CD4-positive, CD25-positive, alpha-beta regulatory T cell (primary cell): ENCODE measurements around the gene VLDLR. TPM values are rescaled to one million over a fixed set of nuclear protein-coding genes. Genes with fewer than 3 reads are reported as not detected.

Experiments used
- ATAC-seq, 2 donors: fragments of 150-1000 bp; cut with Tn5 transposase; one replicate each; pipeline ENCODE4 v1.10.0; 2021; ENCODE audit warnings: low read depth in 2 of 2, moderate number of reproducible peaks in 2 of 2, moderate library complexity in 1 of 2
- DNase-seq, 3 donors: peaks; one replicate each; pipeline versions ENCODE4 v3.0.0 to v3.0.0-alpha.2; 2012 to 2022; ENCODE audit warnings: mixed read lengths in 1 of 3
- H3K27ac ChIP-seq: one replicate; pipeline ENCODE4 v1.7.0; 2013; ENCODE audit warnings: mild to moderate bottlenecking, low read length; ENCODE audit not compliant: insufficient read depth, poor library complexity, severe bottlenecking
- H3K27me3 ChIP-seq: one replicate; pipeline ENCODE4 v1.7.0; 2013; ENCODE audit warnings: low read length; ENCODE audit not compliant: control insufficient read depth, insufficient read depth
- H3K36me3 ChIP-seq: one replicate; pipeline ENCODE4 v1.7.0; 2013; ENCODE audit warnings: mild to moderate bottlenecking, low read length, moderate library complexity; ENCODE audit not compliant: control insufficient read depth, insufficient read depth
- H3K4me1 ChIP-seq: 2 replicates; pipeline ENCODE4 v1.7.0; 2013; ENCODE audit warnings: mild to moderate bottlenecking, low read length; ENCODE audit not compliant: insufficient read depth, control insufficient read depth, poor library complexity, severe bottlenecking
- H3K4me3 ChIP-seq: one replicate; pipeline ENCODE4 v1.7.0; 2013; ENCODE audit warnings: low read depth, mild to moderate bottlenecking, low read length, moderate library complexity
- H3K9me3 ChIP-seq, 2 experiments: 1 replicate in 1 of 2; 2 replicates in 1 of 2; pipeline ENCODE4 v1.7.0; 2013; ENCODE audit warnings: low read length in 2 of 2, mild to moderate bottlenecking in 1 of 2, moderate library complexity in 1 of 2; ENCODE audit not compliant: control insufficient read depth in 2 of 2
- H3K27ac Mint-ChIP-seq, 3 donors: one replicate each; pipeline ENCODE4 v1.8.0; 2020 to 2022; ENCODE audit warnings: mild to moderate bottlenecking in 3 of 3, mixed read lengths in 3 of 3, moderate library complexity in 2 of 3
- H3K27me3 Mint-ChIP-seq: one replicate; pipeline ENCODE4 v1.8.0; 2022; ENCODE audit warnings: mild to moderate bottlenecking, mixed read lengths
- H3K36me3 Mint-ChIP-seq: one replicate; pipeline ENCODE4 v1.8.0; 2020; ENCODE audit warnings: mixed read lengths
- H3K4me1 Mint-ChIP-seq, 4 donors: one replicate each; pipeline ENCODE4 v1.8.0; 2020 to 2022; ENCODE audit warnings: mixed read lengths in 4 of 4, mild to moderate bottlenecking in 1 of 4
- H3K4me3 Mint-ChIP-seq, 4 donors: one replicate each; pipeline ENCODE4 v1.8.0; 2020 to 2022; ENCODE audit warnings: mild to moderate bottlenecking in 4 of 4, mixed read lengths in 4 of 4, moderate library complexity in 3 of 4
- H3K9me3 Mint-ChIP-seq, 7 donors: one replicate each; pipeline ENCODE4 v1.8.0; 2020 to 2022; ENCODE audit warnings: mixed read lengths in 7 of 7, mild to moderate bottlenecking in 3 of 7, moderate library complexity in 2 of 7
- polyA plus RNA-seq, 4 donors: library from polyadenylated mRNA; unstranded; fragments of 300-500 nt; fragmentation: Illumina TruSeq; gene quantifications; one replicate each; pipeline ENCODE4 v1.2.3, GENCODE V29; 2021
- total RNA-seq: library from RNA; stranded (reverse); gene quantifications from one replicate; pipeline ENCODE4 v1.2.3, GENCODE V29; 2022

The VLDLR gene
- total and polyA plus RNA-seq, 5 donors from 2014 or later = not detected

- ATAC-seq (no peak), DNase-seq (no peak)
- Mint-ChIP-seq H3K36me3 (no peaks in the 10 kb centered on the region), H3K4me1 (no peaks in the 10 kb centered on the region), H3K9me3 (peaks cover 0 to 1% (median 0%) of the 10 kb centered on the region in 7 donors), H3K4me3 (no peak overlapping the region), H3K27ac (no peak overlapping the region), H3K27me3 (peaks cover 34% of the 10 kb centered on the region)
- Histone ChIP-seq H3K4me3 (no peak overlapping the region), H3K4me1 (no peaks in the 10 kb centered on the region), H3K9me3 (no peaks in the 10 kb centered on the region), H3K27ac (no peak overlapping the region), H3K27me3 (peaks cover 4% of the 10 kb centered on the region), H3K36me3 (no peaks in the 10 kb centered on the region)
These were observed 10.6 kb upstream of the VLDLR start for GRCh38 chr9:2610985-2611384.

DNA sequence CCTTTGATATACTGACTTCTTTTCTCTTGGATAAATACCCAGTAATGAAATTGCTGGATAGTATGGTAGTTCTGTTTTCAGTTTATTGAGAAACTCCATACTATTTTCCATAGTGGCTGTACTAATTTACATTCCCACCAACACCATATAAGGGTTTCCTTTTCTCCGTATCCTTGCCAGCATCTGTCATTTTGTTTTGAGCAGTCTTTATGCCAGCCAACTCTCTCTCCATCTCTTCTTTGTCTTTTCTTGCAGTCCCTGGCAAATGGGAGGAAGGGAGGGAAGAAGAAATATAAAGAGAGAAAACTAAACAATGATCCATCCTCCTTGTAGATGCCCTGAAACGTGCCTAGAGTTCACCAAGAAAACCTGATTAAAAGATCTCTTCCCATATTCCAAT is 9.6 kb upstream of the VLDLR start:
- Mint-ChIP-seq H3K4me1 (no peaks in the 10 kb centered on the region), H3K9me3 (peaks cover 0 to 1% (median 0%) of the 10 kb centered on the region in 7 donors), H3K27me3 (peaks cover 35% of the 10 kb centered on the region), H3K27ac (no peak overlapping the region), H3K4me3 (no peak overlapping the region), H3K36me3 (no peaks in the 10 kb centered on the region)
- Histone ChIP-seq H3K36me3 (no peaks in the 10 kb centered on the region), H3K4me3 (no peak overlapping the region), H3K4me1 (no peaks in the 10 kb centered on the region), H3K27ac (no peak overlapping the region), H3K9me3 (no peaks in the 10 kb centered on the region), H3K27me3 (peaks cover 4% of the 10 kb centered on the region)
- no peak for DNase-seq
- ATAC-seq = no peak

GRCh38 chr9:2613730-2614271 is 7.8 kb upstream of the VLDLR start:
- peaks cover 0 to 5% (median 0%) of the 10 kb centered on the region in 7 donors for H3K9me3 Mint-ChIP-seq
- H3K4me3 ChIP-seq = no peak overlapping the region
- peaks cover 30% of the 10 kb centered on the region for H3K27me3 Mint-ChIP-seq
- no peak for DNase-seq
- H3K36me3 Mint-ChIP-seq = no peaks in the 10 kb centered on the region
- no peak overlapping the region for H3K27ac ChIP-seq
- H3K4me1 Mint-ChIP-seq = no peaks in the 10 kb centered on the region
- no peaks in the 10 kb centered on the region for H3K4me1 ChIP-seq
- H3K27me3 ChIP-seq = peaks cover 2% of the 10 kb centered on the region
- ATAC-seq = no peak
- no peaks in the 10 kb centered on the region for H3K9me3 ChIP-seq
- H3K4me3 Mint-ChIP-seq = no peak overlapping the region
- no peaks in the 10 kb centered on the region for H3K36me3 ChIP-seq
- no peak overlapping the region for H3K27ac Mint-ChIP-seq

DNA sequence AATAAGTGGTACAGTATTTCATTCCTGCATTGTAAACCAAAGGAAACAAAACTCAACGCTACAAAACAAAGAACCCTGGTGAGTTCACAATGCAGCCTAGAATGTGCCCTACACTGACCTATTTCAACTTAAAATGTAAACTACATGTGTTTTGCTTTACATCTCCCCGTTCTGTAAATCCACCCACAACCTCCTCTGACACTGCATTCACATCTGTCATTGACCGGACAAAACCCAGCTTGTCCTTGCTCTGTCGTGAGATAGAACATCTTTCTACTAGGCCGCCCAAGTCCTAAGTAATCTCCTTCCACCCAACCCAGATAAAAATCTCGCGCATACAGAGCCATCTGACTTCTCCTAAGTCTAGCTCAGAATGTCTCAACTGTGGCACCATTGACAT is 6.1 kb upstream of the VLDLR start:
- DNase-seq (no peak), ATAC-seq (no peak)
- Mint-ChIP-seq H3K4me3 (no peak overlapping the region), H3K27ac (no peak overlapping the region), H3K36me3 (no peaks in the 10 kb centered on the region), H3K27me3 (peaks cover 38% of the 10 kb centered on the region), H3K4me1 (no peaks in the 10 kb centered on the region), H3K9me3 (peaks cover 0 to 5% (median 0%) of the 10 kb centered on the region in 7 donors)
- Histone ChIP-seq H3K9me3 (no peaks in the 10 kb centered on the region), H3K27ac (no peak overlapping the region), H3K4me1 (no peaks in the 10 kb centered on the region), H3K27me3 (peaks cover 7% of the 10 kb centered on the region), H3K4me3 (no peak overlapping the region), H3K36me3 (no peaks in the 10 kb centered on the region)

GRCh38 chr9:2616692-2617377 is 4.8 kb upstream of the VLDLR start:
- H3K9me3 ChIP-seq = no peaks in the 10 kb centered on the region
- no peak overlapping the region for H3K4me3 ChIP-seq
- Mint-ChIP-seq H3K36me3 (no peaks in the 10 kb centered on the region), H3K27ac (no peak overlapping the region), H3K4me1 (peaks cover 0 to 7% (median 3%) of the 10 kb centered on the region in 4 donors), H3K9me3 (peaks cover 0 to 5% (median 0%) of the 10 kb centered on the region in 7 donors), H3K4me3 (no peak overlapping the region), H3K27me3 (peaks cover 45% of the 10 kb centered on the region)
- H3K4me1 ChIP-seq = peaks cover 8% of the 10 kb centered on the region
- peaks cover 8% of the 10 kb centered on the region for H3K27me3 ChIP-seq
- ATAC-seq = no peak
- no peaks in the 10 kb centered on the region for H3K36me3 ChIP-seq
- no peak overlapping the region for H3K27ac ChIP-seq
- DNase-seq = no peak

GRCh38 chr9:2618289-2618688 is 3.3 kb upstream of the VLDLR start:
- no peaks in the 10 kb centered on the region for H3K9me3 ChIP-seq
- H3K4me3 ChIP-seq = no peak overlapping the region
- H3K9me3 Mint-ChIP-seq = peaks cover 0 to 5% (median 0%) of the 10 kb centered on the region in 7 donors
- H3K27ac ChIP-seq = no peak overlapping the region
- no peaks in the 10 kb centered on the region for H3K36me3 ChIP-seq
- no peak overlapping the region for H3K27ac Mint-ChIP-seq
- H3K4me1 Mint-ChIP-seq = peaks cover 0 to 15% (median 4%) of the 10 kb centered on the region in 4 donors
- H3K4me3 Mint-ChIP-seq = no peak overlapping the region
- H3K27me3 ChIP-seq = peaks cover 8% of the 10 kb centered on the region
- H3K27me3 Mint-ChIP-seq = peaks cover 43% of the 10 kb centered on the region
- ATAC-seq (no peak), DNase-seq (no peak)
- H3K36me3 Mint-ChIP-seq = no peaks in the 10 kb centered on the region
- H3K4me1 ChIP-seq = peaks cover 22% of the 10 kb centered on the region

- H3K27me3 Mint-ChIP-seq = peaks cover 54% of the 10 kb centered on the region
These were observed 467 bp upstream of the VLDLR start for GRCh38 chr9:2620919-2621721.

More at GRCh38 chr9:2620919-2621721, 467 bp upstream of the VLDLR start:
- H3K36me3 Mint-ChIP-seq = no peaks in the 10 kb centered on the region
- H3K4me1 Mint-ChIP-seq = peaks cover 0 to 20% (median 4%) of the 10 kb centered on the region in 4 donors
- peaks cover 0 to 5% (median 0%) of the 10 kb centered on the region in 7 donors for H3K9me3 Mint-ChIP-seq
- Histone ChIP-seq H3K9me3 (no peaks in the 10 kb centered on the region), H3K27me3 (peaks cover 23% of the 10 kb centered on the region), H3K36me3 (no peaks in the 10 kb centered on the region), H3K4me1 (peaks cover 23% of the 10 kb centered on the region), H3K4me3 (no peak overlapping the region), H3K27ac (no peak overlapping the region)
- H3K4me3 Mint-ChIP-seq = peak overlapping the region; percentile 51 to 87 (median 81)
- peak in 1 of 3 donors; percentile 16 for DNase-seq
- peak; percentile 17 to 31 for ATAC-seq
- H3K27ac Mint-ChIP-seq = no peak overlapping the region
